GM21423 (cell line): Measurements from ENCODE around the gene CD79B.
"Not testable (repeated sequence)": the region's sequence is repeated elsewhere in the genome, so short reads cannot be mapped to it uniquely, and the experiment has no call there.

Source experiments
- ATAC-seq: cut with Tn5 transposase; IDR thresholded peaks from one replicate; pipeline ENCODE4 v1.9.1; 2021; ENCODE audit warnings: mild to moderate bottlenecking, moderate library complexity; ENCODE audit not compliant: unreplicated experiment

The CD79B gene

DNA sequence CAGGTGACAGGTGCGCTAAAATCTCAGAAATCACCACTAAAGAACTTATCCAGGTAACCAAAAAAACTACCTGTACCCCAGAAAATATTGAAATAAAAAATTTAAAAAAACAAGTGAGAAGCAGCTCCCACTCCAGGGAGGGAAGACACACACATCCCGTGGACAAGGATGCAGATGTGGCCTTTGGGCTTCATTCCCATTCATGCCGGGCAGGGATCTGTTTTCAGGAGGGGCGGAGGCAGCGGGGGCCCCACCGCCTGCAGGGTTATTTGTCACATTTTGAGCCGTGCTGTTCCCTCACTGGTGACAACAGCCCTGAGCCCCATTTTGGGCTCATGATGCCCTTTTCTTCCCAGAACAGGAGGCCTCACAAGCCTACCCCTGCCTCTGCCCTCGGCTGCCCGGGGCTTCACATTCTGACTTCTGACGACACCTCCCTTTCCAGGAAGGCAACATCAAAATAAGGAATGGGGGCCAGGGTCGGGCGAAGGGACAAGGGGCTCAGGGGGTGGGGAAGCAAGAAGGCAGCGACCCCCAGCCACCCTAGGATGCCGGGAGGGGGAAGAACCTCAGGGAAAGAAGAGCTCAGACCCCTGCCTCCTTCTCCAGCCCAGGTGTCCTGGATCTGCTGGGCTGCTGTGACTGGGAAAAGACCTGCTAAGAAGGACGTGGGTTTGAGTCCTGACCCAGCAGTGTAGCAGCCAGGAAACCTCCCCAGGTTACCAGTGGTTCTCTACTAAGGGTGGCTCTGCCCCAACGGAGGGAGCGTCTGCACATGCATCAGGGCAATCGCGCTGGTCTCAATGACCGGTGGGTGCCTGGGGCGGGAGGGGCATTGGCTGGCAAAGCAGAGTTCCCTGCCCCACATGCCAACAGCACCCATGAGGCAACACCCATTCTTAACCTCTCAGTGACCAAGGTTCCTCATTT is 2.3 kb upstream of the CD79B start:
- no peak for ATAC-seq

DNA sequence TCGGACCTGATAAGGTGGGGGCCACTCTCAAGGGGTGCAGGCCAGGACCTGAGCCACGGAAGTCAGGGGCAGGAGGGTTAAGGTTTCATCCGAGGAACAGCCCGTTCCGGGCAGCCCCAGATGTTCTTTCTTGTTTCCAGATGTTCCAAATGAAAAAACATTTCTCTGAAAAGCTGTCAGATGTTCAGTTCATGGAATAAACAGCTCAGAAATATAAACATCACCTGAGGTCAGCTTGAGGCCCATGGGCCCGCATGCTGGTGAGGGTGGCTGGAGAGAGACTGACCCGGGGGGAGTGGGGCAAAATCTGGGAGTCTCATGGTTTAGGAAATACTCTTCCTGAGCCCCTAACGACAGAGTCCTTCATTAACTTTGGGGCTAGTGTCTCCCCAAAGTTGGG is 1.5 kb upstream of the CD79B start:
- no peak for ATAC-seq

DNA sequence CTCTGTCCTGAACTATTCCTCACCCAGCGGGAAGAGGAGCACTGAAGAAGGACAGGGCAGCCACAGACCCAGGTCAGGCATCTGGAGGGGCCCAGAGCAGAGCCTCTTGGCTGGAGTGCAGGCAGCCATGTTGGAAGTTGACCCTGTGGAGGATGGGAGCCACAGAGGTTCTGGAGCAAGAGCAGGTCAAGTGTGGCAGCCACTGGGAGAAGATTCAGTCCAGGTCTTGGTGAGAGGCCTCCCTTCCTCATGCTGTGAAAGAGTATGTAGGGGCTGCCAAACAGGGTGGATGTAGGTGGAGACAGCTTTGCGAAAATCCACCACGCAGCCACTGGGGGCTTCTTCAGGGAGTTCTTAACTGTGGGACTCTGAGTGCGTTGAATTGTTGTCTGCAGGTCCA is 590 bp upstream of the CD79B start:
- ATAC-seq: peak; percentile 9

DNA sequence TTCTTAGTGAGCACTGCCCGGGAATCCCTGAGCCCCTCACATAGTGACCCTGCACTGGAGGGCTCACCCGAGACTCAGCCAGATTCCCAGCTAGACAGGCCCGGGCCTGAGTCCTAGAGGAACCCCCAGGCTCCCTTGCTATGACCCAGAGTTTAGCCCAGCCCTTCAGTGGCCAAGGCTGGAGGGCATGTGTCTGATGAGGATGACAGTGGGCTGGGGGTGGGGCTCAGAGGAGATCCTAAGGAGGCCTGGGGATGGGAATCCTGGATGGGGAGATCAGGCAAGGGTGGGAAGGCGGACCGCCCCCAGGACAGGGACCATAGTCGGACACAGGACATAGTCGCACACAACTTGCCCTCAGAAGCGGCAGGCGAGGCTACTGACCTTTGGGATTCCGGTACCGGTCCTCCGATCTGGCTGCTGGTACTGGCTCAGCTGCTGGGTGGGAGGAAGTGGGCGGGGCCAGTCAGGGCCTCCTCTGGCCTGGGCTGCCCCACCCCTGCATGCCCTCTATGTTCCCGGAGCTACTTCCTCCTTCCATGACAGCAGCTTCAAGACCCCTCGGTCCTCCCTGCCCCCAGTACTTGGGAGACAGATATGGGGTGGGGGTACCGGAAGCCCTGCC is 1.1 kb downstream of the CD79B start:
- ATAC-seq: peak; percentile 37

DNA sequence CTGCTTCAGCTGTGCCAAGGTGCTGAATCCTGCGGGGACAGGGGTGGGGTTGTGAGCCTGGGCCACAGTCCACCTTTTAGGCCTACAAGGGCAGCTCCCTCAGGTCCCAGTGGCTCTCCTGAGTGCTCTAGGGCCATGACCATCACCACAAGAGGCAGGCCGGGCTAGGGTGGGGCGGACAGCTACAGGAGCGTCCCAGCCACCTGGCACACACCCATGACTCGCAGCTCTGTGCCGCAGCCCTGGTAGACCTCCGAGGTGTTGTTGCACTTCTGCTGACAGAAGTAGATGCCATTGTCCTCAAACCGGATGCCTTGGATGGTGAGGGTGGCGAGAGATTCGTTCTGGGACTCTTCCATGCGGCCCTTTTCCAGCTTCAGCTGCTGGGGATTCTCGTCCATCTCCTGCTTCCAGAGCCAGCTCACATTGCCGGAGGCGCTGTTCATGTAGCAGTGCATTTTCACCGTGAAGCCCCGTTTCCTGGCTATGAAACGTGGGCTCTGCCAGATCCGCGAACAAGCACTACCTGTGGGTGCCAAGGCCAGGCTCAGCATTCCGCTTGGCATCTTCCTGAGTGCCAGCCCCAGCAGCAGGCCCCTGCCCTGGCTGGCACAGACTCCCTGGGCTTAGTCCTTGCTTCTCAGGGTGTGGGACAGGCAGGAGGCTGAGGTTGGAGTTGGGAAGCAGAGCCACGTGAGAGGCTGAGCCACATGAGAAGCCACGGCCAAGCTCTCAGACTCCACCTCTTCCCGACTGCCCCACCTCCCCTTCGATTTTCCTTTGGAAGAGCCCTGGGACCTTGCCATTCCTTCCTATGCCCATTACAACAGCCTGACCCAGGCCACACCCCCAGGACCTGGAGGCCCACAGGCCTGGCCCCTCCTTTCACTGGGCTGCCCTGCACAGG is 2.0 kb downstream of the CD79B start:
- no peak for ATAC-seq

DNA sequence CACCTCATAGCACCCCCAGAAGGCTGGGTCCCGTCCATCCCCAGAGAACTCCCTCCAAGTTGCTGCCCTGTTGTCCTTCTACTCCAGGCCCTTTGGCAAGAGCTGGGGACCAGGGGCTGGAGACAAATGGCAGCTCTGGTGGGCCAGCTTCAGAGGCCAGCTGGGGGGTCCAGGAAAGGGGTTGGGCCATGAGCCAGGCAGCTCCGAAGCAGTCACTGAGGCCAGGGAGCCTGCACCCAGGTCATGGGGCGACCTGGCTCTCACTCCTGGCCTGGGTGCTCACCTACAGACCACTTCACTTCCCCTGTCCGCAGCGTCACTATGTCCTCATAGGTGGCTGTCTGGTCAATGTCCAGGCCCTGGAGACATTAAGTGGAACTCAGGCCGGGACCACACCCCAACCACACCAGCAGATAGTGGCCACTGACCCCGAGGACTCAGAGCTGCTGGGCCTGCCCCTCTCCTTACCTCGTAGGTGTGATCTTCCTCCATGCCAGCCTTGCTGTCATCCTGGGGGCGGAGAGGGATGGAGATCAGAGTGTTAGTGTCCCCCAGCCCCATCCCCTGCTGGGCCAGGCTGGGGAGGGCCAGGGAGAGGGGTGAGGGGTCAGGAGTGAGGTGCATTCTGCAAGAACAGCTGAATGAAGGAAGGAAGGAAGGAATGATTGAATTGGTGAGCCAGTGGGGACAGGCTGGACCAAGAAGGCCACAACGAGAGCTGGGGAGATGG is 3.0 kb downstream of the CD79B start:
- ATAC-seq: no peak

DNA sequence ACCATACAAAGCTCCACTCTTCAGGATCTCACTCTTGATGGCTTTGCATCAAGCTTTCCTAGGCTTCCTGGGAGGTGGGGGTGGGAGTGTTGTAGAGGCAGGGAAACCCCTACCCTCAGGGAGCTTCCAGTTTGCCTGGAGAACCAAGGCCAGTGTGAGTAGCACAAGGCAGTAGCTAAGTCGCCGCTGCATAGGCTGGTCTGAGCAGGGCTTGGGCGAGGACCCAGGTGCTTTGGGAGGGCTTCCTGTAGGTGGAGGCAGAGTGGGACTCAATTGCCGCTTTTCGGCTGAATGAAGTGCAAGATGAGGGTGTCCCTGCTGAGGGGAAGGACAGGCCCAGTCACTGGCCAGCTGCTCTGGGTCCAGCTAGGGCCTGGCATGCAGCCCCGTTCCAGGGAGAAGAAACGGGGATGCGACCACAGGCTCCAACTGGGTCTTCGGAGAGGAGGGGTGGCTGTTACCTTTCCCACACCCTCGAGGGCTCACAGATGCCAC is 3.9 kb downstream of the CD79B start:
- no peak for ATAC-seq

DNA sequence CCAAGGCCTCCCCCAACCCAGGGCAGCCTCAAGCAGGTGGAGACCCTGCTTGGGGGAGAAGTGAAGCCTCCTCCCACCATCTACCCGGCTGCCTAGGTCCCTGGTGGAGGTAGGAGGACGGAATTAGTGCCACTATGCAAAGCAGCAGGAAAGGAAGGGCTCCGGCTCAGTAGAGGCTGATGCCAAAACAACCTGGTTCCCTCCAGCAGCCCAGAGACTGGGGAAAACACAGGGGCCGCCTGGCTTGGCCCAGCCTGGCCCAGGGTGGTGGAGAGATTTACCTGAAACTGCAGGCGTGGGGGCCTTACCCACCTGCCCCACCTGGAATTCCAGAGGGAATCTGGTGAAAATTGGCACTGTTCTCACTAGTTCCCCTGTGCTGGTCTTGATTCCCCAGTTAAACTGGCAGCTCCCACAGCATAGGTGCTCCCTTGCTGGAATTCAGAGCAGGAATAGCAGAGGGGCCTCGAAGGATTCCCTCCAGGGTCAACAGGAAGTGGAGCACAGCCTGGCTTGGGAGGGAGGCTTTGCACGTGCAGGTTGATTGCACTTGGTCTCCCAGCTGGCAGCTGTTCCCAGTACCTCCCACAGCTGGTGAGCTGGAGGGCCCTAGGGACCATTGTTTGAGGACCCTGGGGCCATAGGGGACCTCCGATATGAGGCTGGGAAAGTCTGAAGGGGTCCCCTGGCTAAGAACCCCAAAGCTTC is 4.5 kb downstream of the CD79B start:
- ATAC-seq: no peak

DNA sequence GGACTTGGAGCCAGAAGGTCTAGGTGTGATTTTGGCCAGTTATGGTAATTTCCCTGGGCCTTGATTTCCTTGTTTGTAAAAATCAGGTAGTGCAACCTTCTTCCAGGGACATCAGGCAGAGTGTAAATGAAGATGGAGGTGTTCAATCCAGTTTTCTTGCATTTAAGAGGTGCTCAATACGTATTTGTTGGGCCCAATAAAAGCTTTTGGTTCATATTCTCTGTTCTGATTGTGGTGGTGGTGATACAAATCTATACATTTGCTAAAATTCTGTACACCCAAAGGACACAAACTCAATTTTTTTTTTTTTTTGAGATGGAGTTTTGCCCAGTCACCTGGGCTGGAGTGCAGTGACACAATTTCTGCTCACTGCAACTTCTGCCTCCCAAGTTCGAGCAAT is 6.0 kb downstream of the CD79B start:
- ATAC-seq: no peak

DNA sequence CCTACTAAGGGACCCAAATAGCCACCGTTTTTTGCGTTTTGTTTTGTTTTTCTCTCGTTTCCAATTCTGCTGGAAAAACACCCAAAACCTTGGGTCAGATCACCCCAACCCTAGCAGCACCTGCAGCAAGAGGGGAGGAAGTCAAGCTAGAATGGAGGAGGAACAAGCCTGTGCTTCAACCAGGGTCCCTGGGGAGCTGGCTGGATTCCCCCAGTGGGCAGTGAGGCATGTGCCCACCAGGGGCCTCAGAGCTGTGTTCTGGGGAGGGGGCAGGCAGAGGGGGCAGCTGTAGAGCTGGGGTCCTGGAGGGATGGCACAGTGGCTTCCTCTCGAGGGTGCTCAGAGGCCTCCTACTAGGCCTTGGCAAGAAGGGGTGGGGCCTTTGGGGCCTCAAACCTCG is 6.5 kb downstream of the CD79B start:
- ATAC-seq: no peak

DNA sequence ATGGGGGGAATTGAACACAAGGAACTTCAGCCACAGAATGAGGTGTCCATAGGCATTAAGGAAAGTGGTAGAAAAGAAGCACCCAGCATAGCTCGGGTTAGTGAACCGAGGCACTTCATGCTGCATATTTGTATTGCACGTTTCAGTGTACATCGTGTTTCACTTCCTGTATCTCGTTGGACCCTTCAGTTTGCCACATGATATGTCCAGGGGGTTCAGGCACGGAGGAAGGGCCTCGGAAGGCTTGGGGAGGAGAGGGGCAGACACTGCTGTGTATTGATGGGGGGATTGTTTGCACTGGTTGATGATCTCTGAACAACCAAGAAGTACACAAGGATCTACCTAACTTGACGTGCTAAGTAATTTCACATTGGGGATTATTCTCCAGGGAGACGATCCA is 9.7 kb downstream of the CD79B start:
- peak; percentile 46 for ATAC-seq

DNA sequence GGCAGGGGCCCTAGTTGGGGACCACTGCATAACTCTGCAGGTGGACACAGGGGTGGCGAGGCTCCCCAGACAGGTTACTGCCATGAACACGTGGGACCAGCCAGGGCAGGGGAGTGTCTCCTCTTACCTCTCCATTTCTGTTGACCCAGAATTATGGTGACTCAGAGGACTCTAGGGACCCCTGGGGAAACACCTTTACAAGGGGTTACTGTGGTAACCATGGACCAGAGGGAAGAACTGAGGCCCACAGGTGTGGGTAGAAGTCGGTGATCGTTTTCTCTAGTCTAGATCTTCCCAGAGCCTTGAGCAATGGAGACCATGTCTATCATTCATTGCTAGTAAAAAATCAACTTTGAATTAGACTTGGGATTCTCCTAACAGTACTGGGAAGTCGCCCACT is 11.4 kb downstream of the CD79B start:
- not testable (repeated sequence) for ATAC-seq

DNA sequence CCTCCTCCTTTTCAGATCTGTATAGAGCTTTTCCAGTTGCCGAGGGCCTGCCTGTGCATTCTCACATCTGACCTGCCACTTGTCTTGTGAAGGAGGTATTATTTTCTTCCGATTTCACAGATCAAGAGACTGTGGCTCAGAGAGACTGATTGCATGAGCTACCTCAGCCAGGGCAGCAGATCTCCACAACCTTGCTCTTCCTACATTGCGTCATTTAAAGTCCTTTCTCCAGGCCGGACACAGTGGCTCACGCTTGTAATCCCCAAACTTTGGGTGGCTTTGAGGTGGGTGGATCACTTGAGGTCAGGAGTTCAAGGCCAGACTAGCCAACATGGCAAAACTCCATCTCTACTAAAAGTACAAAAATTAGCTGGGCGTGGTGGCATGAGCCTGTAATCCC is 12.1 kb downstream of the CD79B start:
- ATAC-seq: not testable (repeated sequence)

DNA sequence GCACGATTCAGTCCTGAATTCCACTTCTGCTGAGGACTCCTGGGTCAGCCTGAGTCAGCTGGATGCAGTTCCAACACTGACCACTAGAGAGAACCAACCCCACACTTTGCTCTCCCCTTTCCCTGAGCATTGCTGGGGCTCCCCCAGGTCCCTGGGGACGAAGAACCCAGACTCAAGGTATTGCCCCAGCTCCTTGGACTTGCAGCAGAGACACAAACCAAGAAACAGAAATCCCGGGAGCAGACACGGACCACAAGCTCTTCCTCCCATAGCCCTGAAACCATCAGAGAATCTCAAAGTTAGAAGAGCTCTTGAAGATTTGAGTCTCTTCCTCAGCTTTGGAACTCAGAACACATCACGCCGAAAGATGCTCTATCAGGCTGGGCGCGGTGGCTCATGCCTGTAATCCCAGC is 12.8 kb downstream of the CD79B start:
- ATAC-seq: no peak

DNA sequence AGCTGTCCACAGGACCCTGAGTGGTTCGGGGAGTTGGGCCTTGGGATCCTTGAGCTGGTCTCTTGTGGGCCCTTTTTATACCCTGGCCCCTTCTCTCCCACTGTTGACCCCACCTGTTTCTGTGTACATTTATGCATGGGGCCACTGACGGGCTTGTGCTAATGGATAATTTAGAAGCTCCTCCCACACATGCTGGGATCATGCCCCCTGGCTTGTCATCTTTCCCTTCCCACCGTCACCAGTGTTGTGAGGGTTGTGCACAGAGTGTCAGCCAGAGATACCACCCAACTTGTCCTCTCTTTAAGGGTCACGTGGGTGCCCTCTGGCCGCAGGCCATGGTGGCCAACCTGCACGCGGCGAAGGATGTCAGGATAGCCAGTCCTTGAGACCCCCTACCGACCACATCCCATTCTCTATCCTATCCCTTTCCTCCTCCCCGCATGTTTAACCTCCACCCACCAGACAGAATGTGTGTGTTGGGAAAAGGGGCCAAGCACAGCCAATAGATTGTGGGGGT is 13.3 kb downstream of the CD79B start, which contains the start of gene GH1:
GH1 (minus strand) TSS at position 51 of the 517 bp plus-strand sequence. CDS start 63 bp downstream, outside the sequence.
- ATAC-seq: not testable (repeated sequence)

DNA sequence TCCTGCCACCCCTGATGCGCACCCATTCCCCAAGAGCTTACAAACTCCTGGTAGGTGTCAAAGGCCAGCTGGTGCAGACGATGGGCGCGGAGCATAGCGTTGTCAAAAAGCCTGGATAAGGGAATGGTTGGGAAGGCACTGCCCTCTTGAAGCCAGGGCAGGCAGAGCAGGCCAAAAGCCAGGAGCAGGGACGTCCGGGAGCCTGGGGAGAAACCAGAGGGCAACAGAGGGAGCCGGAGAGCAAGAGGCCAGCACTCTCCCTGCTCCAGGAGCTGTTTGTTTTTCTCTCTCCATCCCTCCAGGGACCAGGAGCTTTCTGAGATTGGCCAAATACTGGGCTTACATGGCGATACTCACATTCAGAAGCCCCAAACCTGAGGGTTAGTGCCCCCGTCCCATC is 13.8 kb downstream of the CD79B start:
- no peak for ATAC-seq

DNA sequence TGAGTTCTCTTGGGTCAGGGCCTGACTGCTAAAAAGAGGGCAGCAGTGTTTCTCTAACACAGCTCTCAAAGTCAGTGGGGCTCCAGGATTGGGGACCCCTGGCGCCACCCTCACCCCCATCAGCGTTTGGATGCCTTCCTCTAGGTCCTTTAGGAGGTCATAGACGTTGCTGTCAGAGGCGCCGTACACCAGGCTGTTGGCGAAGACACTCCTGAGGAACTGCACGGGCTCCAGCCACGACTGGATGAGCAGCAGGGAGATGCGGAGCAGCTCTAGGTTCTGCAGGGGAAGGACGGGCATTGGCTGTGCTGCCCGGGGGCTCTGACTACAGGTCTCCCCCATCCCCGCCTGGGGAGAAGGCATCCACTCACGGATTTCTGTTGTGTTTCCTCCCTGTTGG is 14.5 kb downstream of the CD79B start:
- no peak for ATAC-seq

DNA sequence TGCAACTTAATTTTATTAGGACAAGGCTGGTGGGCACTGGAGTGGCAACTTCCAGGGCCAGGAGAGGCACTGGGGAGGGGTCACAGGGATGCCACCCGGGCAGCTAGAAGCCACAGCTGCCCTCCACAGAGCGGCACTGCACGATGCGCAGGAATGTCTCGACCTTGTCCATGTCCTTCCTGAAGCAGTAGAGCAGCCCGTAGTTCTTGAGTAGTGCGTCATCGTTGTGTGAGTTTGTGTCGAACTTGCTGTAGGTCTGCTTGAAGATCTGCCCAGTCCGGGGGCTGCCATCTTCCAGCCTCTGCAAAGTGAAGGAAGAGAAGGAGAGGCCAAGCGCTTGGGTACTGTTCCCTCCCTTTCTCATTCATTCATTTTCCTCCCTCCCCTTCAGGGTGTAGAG is 14.9 kb downstream of the CD79B start:
- ATAC-seq: not testable (repeated sequence)

DNA sequence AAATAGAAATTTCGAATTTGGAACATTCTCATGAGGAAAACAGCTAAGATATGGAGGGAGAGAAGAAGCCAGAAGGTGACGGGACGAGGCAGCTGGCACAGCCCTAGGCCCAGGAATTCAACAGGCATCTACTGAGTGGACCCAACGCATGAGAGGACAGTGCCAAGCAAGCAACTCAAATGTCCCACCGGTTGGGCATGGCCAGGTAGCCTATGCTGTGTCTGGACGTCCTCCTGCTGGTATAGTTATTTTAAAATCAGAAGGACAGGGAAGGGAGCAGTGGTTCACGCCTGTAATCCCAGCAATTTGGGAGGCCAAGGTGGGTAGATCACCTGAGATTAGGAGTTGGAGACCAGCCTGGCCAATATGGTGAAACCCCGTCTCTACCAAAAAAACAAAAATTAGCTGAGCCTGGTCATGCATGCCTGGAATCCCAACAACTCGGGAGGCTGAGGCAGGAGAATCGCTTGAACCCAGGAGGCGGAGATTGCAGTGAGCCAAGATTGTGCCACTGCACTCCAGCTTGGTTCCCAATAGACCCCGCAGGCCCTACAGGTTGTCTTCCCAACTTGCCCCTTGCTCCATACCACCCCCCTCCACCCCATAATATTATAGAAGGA is 15.5 kb downstream of the CD79B start:
- no peak for ATAC-seq
